ENCODE measurements around the gene C14orf93. TPM values are rescaled to one million over a fixed set of nuclear protein-coding genes. Genes with fewer than 3 reads are reported as not detected.
A peak's percentile ranks its signal among the peaks of the same experiment; 100 is the strongest.

C14orf93 gene
- total and polyA plus RNA-seq, 9 of the 15 experiments (the other 6 are each of a cell fraction or from before 2014, with no cell fraction given): 2.2 to 22.4 (median 16.1) TPM

DNA sequence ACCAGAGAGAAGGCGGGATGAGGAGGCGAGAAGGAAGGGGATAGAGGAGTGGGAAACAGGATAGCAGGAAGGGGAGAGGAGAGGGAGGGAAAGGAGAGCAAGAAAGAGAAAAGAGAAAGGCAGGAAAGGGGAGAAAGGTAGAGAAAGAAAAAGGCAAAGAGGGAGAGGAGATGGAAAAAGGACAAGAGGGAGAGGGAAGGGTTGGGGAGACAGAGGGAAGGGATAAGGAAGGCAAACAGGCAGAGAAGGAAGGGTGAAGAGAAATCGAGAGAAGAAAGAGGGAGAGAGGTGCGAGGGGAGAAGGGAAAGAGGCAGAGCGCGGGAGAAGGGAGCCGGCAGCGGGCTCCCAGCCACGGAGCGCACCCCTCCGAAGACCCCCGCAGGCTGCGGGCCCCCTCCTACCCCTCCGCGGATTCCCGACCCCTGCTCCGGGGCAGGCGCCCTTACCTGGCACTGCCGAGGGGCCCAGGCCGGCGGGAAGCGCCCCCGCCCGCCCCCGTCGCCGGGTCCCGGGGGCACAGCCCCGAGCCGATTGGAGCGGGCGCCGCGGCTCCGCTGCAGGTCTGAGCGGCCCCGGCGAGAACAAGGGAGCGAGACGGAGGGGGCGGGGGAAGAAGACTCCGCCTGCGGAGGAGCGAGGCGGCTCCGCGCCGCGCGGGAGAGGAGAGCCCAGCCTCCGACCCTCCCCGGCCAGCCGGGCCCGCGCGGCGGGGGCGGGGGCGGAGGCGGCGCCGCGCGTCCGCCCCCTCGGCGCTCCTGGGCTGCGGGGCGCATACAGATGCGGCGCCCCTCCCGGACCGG lies 47.2 kb upstream of the C14orf93 start, which contains the start of gene CDH24 (continued):
- TF ChIP-seq POLR2AphosphoS2 (IDR thresholded peaks at IDR 0.05; ENCODE audit: low read length) (no peak), GABPA (tag; conservative IDR thresholded peaks at IDR 0.05; ENCODE audit: low read depth) (no peak), GATAD2A (IDR thresholded peaks at IDR 0.05) (0 out of 2 replicates have a peak, but pooled peaks have one; percentile 11), DMBX1 (CRISPR knock-in tag; IDR thresholded peaks at IDR 0.05; ENCODE audit: borderline replicate concordance) (no peak), HCFC1 (IDR thresholded peaks at IDR 0.05; ENCODE audit: low read depth, low read length) (no peak), PTTG1 (tag; IDR thresholded peaks at IDR 0.05; ENCODE audit: low read depth) (no peak), NFYB (IDR thresholded peaks at IDR 0.05; ENCODE audit: extremely low read depth, insufficient read length) (no peak), TAF1 (IDR thresholded peaks at IDR 0.05; ENCODE audit: control insufficient read depth, extremely low read depth, insufficient read depth, low read length, severe bottlenecking) (peak; percentile 50)
- TF ChIP-seq, protein P1, sequence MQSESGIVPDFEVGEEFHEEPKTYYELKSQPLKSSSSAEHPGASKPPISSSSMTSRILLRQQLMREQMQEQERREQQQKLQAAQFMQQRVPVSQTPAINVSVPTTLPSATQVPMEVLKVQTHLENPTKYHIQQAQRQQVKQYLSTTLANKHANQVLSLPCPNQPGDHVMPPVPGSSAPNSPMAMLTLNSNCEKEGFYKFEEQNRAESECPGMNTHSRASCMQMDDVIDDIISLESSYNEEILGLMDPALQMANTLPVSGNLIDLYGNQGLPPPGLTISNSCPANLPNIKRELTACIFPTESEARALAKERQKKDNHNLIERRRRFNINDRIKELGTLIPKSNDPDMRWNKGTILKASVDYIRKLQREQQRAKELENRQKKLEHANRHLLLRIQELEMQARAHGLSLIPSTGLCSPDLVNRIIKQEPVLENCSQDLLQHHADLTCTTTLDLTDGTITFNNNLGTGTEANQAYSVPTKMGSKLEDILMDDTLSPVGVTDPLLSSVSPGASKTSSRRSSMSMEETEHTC (IDR thresholded peaks at IDR 0.05): no peak
- TF ChIP-seq, protein P2, sequence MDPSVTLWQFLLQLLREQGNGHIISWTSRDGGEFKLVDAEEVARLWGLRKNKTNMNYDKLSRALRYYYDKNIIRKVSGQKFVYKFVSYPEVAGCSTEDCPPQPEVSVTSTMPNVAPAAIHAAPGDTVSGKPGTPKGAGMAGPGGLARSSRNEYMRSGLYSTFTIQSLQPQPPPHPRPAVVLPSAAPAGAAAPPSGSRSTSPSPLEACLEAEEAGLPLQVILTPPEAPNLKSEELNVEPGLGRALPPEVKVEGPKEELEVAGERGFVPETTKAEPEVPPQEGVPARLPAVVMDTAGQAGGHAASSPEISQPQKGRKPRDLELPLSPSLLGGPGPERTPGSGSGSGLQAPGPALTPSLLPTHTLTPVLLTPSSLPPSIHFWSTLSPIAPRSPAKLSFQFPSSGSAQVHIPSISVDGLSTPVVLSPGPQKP (CRISPR knock-in tag; IDR thresholded peaks at IDR 0.05): no peak
- TF ChIP-seq, protein P3, sequence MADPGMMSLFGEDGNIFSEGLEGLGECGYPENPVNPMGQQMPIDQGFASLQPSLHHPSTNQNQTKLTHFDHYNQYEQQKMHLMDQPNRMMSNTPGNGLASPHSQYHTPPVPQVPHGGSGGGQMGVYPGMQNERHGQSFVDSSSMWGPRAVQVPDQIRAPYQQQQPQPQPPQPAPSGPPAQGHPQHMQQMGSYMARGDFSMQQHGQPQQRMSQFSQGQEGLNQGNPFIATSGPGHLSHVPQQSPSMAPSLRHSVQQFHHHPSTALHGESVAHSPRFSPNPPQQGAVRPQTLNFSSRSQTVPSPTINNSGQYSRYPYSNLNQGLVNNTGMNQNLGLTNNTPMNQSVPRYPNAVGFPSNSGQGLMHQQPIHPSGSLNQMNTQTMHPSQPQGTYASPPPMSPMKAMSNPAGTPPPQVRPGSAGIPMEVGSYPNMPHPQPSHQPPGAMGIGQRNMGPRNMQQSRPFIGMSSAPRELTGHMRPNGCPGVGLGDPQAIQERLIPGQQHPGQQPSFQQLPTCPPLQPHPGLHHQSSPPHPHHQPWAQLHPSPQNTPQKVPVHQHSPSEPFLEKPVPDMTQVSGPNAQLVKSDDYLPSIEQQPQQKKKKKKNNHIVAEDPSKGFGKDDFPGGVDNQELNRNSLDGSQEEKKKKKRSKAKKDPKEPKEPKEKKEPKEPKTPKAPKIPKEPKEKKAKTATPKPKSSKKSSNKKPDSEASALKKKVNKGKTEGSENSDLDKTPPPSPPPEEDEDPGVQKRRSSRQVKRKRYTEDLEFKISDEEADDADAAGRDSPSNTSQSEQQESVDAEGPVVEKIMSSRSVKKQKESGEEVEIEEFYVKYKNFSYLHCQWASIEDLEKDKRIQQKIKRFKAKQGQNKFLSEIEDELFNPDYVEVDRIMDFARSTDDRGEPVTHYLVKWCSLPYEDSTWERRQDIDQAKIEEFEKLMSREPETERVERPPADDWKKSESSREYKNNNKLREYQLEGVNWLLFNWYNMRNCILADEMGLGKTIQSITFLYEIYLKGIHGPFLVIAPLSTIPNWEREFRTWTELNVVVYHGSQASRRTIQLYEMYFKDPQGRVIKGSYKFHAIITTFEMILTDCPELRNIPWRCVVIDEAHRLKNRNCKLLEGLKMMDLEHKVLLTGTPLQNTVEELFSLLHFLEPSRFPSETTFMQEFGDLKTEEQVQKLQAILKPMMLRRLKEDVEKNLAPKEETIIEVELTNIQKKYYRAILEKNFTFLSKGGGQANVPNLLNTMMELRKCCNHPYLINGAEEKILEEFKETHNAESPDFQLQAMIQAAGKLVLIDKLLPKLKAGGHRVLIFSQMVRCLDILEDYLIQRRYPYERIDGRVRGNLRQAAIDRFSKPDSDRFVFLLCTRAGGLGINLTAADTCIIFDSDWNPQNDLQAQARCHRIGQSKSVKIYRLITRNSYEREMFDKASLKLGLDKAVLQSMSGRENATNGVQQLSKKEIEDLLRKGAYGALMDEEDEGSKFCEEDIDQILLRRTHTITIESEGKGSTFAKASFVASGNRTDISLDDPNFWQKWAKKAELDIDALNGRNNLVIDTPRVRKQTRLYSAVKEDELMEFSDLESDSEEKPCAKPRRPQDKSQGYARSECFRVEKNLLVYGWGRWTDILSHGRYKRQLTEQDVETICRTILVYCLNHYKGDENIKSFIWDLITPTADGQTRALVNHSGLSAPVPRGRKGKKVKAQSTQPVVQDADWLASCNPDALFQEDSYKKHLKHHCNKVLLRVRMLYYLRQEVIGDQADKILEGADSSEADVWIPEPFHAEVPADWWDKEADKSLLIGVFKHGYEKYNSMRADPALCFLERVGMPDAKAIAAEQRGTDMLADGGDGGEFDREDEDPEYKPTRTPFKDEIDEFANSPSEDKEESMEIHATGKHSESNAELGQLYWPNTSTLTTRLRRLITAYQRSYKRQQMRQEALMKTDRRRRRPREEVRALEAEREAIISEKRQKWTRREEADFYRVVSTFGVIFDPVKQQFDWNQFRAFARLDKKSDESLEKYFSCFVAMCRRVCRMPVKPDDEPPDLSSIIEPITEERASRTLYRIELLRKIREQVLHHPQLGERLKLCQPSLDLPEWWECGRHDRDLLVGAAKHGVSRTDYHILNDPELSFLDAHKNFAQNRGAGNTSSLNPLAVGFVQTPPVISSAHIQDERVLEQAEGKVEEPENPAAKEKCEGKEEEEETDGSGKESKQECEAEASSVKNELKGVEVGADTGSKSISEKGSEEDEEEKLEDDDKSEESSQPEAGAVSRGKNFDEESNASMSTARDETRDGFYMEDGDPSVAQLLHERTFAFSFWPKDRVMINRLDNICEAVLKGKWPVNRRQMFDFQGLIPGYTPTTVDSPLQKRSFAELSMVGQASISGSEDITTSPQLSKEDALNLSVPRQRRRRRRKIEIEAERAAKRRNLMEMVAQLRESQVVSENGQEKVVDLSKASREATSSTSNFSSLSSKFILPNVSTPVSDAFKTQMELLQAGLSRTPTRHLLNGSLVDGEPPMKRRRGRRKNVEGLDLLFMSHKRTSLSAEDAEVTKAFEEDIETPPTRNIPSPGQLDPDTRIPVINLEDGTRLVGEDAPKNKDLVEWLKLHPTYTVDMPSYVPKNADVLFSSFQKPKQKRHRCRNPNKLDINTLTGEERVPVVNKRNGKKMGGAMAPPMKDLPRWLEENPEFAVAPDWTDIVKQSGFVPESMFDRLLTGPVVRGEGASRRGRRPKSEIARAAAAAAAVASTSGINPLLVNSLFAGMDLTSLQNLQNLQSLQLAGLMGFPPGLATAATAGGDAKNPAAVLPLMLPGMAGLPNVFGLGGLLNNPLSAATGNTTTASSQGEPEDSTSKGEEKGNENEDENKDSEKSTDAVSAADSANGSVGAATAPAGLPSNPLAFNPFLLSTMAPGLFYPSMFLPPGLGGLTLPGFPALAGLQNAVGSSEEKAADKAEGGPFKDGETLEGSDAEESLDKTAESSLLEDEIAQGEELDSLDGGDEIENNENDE (IDR thresholded peaks at IDR 0.05; ENCODE audit: low read depth, low read length): no peak
- TF ChIP-seq, protein P4, sequence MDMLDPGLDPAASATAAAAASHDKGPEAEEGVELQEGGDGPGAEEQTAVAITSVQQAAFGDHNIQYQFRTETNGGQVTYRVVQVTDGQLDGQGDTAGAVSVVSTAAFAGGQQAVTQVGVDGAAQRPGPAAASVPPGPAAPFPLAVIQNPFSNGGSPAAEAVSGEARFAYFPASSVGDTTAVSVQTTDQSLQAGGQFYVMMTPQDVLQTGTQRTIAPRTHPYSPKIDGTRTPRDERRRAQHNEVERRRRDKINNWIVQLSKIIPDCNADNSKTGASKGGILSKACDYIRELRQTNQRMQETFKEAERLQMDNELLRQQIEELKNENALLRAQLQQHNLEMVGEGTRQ (CRISPR knock-in tag; IDR thresholded peaks at IDR 0.05): no peak
